GM21515 (cell line): Measurements from ENCODE around the gene SLX9.
"Not testable (repeated sequence)": the region's sequence is repeated elsewhere in the genome, so short reads cannot be mapped to it uniquely, and the experiment has no call there.

Source experiments
- ATAC-seq: cut with Tn5 transposase; IDR thresholded peaks from one replicate; pipeline ENCODE4 v1.9.1; 2021; ENCODE audit not compliant: unreplicated experiment

SLX9 gene

DNA sequence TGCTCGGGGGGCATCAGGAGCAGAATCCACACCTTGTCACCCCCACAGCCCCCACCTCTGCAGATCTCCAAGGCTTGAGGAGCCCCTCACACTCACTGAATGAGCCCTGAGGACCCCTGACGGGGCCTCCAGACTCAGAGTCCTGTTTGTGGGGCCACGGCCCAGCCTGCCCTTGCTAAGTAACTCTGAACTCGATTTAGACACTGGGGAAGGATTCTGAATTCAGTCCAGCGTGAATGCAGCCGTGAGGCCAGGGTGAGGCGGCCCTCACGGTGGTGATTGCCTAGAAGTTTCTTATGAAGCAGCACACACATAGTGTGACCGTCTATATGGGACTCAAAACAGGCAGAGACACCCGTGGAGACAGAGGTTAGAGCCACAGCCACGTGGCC, 75.6 kb downstream of the SLX9 start:
- no peak for ATAC-seq

DNA sequence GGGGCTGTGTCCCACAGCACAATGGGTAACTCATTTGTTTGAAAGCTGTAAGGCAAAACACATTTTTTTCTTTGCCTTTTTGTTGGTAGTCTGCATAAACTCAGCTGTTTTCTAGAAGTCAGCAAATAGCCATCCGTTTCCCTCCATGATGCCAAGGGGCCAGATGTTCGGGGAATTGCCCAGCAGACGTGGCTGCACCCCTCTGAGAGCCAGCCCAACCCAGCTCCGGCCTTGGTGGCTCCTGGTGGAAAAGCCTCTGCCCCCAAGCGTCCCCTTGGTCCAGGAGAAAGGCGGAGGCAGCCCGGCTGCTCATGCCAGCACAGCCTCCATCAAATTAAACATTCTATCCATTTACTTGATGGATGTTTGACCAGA, 76.2 kb downstream of the SLX9 start:
- ATAC-seq, result no peak

DNA sequence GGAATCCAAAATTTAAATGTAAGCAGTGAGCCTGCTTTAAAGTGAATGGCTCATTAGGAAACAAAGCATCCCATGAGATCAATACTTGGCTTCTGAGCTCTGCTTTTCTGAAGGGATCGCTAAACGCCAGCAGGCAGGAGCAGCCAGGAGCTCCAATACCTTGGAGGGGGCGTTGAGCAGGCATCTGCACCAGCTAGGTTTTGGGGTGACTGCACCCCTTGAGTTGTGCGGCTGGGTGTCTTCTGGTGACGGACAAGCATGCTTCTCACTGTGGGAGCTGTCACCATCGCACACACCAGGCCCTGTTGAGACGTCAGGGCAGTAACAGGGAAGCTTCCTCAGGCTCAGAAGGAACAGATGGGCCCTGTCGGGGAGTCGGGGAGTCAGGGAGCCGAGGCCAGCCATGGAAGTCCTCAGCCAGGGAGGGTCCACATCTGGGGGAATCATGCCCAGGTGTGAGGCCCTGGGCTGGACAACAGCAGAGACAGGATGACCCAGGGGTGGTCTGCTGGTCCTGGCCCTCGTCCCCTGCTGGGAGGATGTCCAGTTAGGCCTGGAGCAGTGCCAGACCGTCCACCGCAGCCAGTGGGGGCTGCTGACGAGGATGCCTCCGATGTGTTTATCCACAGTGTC, 76.7 kb downstream of the SLX9 start:
- ATAC-seq, result no peak

DNA sequence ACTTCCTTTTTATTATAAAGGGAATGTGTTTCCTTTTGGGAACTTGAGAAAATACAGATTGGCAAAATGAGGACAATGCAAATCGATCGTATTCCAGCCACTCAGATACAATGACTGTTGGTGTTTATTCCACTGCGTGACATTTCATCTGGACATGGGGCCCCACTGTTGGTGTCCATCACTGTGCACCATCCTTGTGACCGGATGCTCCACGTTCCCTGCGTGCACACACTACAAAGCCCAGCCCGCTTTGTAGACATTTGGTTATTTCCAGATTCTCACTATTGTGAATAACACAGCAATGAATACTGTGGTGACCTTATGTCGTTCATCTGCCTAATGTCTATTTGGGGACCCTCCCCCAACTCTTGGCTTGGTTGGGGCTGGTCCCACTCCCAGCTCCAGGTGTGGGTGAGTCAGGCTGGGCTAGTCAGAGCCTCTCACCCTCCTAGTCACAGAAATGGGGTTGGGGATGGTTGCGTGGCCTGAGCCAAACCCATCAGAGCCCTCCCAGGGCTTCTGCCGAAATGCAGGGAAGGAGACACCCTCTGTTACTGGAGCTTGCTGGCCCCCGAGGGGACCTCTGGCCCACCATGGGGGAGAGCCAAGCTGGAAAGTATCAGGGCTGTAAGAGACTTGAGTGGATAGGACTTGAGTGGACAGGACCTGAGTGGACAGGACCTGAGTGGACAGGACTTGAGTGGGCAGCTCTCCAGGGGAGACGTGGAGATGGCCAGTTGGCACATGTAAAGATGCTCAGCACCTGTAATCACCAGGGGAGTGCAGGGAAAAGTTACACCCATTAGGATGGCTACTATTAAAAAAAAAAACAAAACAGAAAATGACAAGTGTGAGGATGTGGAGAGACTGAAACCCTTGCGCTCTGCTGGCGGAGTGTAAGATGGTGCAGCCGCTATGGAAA, 77.5 kb downstream of the SLX9 start:
- ATAC-seq, result no peak

DNA sequence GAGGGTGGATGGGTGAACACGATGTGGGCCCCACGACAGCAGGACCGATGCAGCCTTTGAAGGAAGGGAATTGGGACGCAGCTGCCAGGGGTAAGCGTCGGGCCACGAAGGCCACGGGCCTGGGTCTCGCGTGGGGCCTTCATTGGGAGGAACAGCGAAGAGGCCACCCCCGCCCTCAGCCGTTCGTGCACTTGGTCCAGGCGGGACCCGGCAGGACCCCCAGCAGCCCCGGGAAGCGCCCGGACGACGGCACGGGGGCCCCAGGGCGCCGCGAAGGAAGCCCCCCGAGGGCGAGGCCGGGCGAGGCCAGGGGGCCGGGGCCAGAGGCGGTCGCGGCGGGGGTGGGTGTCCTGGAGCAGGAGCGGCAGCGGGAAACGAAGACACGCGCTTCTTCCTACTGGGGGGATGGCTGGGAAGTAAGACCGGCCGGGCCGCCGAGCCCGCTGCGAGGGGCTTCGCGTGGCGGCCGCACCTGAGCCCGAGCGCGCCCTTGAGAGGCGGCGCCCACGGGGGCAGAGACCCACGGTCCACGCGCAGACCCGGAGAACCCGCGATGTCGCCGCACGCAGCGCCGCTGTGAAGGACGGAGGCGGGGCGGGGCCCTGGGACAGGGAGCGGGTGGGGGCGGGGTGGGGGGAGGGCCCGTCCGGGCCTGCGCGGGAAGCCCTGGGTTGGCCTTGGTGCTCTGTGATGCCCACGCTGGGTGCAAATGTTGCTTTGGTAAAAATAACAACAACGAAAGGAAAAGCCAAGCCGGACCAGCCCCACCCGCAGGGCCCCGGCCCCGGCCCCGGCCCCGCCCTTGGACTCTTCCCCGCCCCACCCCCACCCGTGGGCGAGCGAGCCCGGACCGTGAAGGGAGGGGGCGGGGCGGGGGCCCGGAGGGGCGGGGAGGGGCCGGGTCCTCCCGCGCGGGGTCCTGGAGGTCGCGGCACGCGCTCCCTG, 78.6 kb downstream of the SLX9 start:
- no peak for ATAC-seq

DNA sequence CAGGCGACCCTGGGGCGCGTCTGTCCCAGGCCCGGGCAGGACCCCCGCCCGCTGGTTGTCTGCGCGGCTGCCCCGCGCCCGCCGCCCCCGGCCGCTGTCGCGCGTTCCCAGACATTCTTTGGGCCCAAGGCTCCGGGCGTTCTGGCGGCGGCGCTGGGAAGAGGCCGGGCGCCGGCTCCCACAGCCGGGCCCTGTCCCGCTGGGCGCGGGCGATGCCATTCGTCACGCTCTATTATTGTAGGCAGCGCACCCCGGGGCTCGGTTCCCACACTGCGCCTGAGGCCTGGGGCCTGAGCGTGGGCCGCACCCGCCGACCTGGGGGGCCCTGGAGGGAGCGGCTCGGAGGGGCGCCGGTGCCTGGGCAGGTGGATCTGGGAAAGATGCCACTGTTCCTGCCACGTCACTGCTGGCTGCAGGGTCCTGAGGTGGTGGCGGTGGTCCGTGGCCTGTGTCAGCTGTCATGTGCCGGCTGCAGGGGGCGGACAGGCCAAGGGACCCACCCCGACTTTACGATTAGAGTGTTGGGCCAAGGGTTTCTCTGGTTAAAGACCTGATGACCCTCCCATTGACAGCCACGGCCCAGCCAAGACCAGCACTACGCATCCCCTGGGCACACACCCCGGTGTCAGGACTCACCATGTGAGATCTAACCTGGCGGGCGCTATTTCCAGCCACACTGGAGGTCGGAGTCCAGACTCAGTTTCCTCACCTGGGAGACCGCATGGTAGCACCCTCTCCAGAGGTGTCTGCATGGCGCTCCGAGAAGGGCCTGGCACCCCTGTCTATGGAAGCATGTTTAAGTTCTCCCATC, 79.5 kb downstream of the SLX9 start:
- no peak for ATAC-seq

- ATAC-seq, result no peak
Observed at GRCh38 chr21:45019887-45020537, 80.2 kb downstream of the SLX9 start.

- no peak for ATAC-seq
Observed at GRCh38 chr21:45020629-45021427, 81.0 kb downstream of the SLX9 start.

- no peak for ATAC-seq
Observed at GRCh38 chr21:45021428-45022347, 81.9 kb downstream of the SLX9 start.

DNA sequence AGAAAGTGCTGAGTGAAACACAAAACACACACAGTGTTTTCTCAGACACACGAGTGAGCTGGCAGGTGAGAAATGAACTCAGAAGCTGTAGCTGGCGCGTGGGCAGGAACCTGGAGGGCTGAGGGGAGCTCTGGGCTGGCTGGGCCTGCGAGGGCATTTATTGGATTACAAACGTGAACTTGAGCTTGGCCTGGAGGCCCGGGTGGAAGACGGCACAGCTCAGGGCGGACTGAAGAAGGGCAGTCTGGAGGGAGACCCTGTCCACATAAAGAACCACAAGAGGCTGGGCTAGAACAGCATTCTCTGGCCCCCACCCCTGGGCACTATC, 82.5 kb downstream of the SLX9 start:
- no peak for ATAC-seq

GRCh38 chr21:45022736-45023135, 82.9 kb downstream of the SLX9 start:
- ATAC-seq, result no peak

- ATAC-seq, result not testable (repeated sequence)
Observed at GRCh38 chr21:45024516-45024915, 84.7 kb downstream of the SLX9 start.

DNA sequence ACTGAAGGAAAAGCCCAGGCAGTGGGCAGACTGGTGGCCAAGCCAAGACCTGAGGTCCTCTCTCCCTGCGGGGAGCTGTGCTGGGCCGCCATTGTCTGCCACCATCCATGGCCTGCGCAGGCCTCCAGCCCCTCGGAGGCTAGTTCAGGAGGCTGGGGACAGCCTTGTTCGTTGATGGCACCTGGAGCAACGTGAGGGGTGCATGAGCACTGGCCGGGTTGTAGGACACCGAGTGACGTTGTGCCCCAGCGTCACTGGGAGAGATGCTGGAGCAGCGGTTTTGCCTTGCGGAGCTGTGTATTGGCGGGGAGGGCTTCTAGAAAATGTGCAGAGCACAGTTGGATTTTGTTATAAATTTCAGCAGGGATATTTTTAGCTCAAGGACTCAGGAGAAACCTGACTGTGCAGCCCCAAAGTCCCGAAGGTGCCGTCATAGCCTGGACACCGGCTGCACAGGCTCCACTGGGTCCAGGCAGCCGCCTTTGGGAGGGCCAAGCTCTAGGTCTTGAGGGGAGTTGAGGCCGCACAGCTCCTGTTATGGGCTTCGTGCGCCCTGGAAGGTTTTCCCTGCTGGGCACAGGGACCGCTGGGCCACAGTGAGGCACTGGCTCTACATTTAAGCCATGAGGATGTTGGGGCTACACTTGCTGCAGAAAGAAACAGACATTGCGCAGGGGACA, 86.4 kb downstream of the SLX9 start:
- no peak for ATAC-seq
